PC-3 (cell line): ENCODE measurements around the gene TMC2.

Experiments
- CTCF ChIP-seq: fragments of 300-600 bp; sonication (generic); conservative IDR thresholded peaks from 2 replicates; pipeline ENCODE4 v1.5.1; 2017; ENCODE audit warnings: antibody characterized with exemption, low read depth, mild to moderate bottlenecking, low read length
- EZH2 ChIP-seq: fragments of 300-600 bp; sonication (generic); IDR thresholded peaks from one replicate; pipeline ENCODE4 v1.6.1; 2017; ENCODE audit warnings: antibody characterized with exemption, mild to moderate bottlenecking, low read length; ENCODE audit not compliant: unreplicated experiment
- EZH2phosphoT487 ChIP-seq: fragments of 300-600 bp; sonication (generic); IDR thresholded peaks from 2 replicates; pipeline ENCODE4 v1.6.1; 2018; ENCODE audit warnings: mild to moderate bottlenecking, antibody characterized with exemption, low read length, borderline replicate concordance

DNA sequence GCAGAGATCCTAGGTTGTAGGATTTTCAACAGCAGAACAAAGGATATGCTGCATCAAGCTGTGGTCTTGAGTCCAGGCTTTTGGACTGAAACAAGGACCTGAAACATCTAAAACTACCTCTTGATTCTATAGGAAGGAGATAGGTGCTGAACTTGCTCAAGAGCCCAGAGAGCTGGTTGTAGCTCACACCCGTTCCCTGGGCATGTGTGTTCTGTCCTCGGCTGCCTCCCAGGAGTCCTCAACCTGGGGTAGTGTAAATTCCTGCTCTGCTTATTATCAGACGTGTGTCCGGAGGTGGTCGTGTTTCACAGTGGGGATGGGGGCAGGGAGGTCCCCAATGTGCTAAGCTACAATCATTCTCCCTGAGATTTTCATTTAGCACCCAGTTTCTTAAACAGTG, 120.9 kb downstream of the TMC2 start:
- no peak for TF ChIP-seq CTCF
- no peak for TF ChIP-seq EZH2
- TF ChIP-seq EZH2phosphoT487, result no peak
